ENCODE results near the gene PTPRG. TPM values are rescaled to one million over a fixed set of nuclear protein-coding genes. Genes with fewer than 3 reads are reported as not detected.

The PTPRG gene
- total and polyA plus RNA-seq, 2 experiments from 2014 or later: 24.4 to 131 TPM

DNA sequence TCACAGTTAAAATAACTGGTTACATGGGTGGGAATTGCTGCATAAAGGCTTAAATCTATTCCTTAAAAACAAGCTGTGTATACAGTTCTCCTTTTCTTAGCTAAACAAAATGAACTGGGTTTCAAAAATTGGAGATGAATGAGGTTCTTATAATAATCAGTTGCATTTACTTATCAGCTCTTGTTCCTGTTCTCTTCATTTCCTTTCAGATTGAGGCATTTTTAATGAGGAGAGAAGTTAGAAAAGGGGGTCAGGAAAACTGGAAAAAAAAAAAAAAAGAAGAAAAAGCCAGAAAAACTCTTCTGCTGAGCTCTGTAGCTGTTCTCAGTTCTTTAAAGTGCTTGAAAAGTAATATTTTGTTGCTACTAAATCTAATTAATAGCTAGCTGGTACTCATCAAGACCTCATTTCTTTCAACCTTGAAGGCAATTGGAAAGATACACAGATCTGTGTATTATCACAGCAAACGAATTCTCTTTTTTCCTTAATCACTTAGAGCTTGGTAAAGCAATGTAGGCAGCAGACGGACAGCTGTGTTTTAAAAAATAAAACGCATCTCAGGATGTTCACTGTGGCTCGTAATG is 32.2 kb downstream of the PTPRG start (continued):
- TF ChIP-seq, protein P1, sequence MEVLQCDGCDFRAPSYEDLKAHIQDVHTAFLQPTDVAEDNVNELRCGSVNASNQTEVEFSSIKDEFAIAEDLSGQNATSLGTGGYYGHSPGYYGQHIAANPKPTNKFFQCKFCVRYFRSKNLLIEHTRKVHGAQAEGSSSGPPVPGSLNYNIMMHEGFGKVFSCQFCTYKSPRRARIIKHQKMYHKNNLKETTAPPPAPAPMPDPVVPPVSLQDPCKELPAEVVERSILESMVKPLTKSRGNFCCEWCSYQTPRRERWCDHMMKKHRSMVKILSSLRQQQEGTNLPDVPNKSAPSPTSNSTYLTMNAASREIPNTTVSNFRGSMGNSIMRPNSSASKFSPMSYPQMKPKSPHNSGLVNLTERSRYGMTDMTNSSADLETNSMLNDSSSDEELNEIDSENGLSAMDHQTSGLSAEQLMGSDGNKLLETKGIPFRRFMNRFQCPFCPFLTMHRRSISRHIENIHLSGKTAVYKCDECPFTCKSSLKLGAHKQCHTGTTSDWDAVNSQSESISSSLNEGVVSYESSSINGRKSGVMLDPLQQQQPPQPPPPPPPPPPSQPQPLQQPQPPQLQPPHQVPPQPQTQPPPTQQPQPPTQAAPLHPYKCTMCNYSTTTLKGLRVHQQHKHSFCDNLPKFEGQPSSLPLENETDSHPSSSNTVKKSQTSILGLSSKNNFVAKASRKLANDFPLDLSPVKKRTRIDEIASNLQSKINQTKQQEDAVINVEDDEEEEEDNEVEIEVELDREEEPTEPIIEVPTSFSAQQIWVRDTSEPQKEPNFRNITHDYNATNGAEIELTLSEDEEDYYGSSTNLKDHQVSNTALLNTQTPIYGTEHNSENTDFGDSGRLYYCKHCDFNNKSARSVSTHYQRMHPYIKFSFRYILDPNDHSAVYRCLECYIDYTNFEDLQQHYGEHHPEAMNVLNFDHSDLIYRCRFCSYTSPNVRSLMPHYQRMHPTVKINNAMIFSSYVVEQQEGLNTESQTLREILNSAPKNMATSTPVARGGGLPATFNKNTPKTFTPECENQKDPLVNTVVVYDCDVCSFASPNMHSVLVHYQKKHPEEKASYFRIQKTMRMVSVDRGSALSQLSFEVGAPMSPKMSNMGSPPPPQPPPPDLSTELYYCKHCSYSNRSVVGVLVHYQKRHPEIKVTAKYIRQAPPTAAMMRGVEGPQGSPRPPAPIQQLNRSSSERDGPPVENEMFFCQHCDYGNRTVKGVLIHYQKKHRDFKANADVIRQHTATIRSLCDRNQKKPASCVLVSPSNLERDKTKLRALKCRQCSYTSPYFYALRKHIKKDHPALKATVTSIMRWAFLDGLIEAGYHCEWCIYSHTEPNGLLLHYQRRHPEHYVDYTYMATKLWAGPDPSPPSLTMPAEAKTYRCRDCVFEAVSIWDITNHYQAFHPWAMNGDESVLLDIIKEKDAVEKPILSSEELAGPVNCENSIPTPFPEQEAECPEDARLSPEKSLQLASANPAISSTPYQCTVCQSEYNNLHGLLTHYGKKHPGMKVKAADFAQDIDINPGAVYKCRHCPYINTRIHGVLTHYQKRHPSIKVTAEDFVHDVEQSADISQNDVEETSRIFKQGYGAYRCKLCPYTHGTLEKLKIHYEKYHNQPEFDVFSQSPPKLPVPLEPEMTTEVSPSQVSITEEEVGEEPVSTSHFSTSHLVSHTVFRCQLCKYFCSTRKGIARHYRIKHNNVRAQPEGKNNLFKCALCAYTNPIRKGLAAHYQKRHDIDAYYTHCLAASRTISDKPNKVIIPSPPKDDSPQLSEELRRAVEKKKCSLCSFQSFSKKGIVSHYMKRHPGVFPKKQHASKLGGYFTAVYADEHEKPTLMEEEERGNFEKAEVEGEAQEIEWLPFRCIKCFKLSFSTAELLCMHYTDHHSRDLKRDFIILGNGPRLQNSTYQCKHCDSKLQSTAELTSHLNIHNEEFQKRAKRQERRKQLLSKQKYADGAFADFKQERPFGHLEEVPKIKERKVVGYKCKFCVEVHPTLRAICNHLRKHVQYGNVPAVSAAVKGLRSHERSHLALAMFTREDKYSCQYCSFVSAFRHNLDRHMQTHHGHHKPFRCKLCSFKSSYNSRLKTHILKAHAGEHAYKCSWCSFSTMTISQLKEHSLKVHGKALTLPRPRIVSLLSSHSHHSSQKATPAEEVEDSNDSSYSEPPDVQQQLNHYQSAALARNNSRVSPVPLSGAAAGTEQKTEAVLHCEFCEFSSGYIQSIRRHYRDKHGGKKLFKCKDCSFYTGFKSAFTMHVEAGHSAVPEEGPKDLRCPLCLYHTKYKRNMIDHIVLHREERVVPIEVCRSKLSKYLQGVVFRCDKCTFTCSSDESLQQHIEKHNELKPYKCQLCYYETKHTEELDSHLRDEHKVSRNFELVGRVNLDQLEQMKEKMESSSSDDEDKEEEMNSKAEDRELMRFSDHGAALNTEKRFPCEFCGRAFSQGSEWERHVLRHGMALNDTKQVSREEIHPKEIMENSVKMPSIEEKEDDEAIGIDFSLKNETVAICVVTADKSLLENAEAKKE (CRISPR knock-in tag; IDR thresholded peaks at IDR 0.05): no peak
- TF ChIP-seq NANOG (IDR thresholded peaks at IDR 0.05; ENCODE audit: borderline replicate concordance): no peak

DNA sequence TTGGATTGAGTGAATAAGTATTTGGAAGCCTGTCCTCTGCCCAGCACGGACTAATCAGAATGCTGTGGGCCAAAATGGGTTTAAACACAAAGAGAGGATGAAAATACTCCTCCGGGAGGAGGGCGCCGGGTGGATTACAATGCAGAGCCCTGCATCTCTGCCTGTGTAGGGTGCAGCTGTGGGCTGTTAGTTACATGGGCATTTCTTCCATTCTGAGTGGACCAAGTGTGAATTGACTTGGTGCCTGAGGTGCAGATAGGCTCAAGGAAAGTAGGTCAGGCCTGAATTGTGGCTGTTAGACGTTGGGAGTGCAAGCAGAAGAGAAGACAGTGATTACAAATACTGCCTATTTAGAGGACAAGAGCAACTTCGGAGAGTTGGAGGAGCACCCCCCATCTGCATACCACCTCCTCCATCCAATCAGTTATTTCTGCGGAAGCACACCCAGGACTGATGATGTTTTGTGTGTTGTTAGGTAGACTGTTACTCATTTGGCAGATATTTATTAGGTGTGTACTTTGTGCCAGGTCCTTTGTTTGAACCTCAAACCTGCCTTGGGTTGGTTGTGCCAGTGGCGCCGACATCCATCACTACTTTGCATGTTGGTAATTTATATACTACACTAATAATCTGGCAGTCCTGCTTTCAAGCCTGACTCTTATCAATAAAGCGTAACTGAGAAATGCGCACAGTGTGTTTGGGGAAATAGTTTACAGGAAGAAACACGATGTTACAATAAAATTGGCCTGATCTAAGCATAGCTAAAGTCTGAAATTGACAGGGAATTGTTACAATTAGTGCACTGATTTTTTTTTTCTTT is 33.0 kb downstream of the PTPRG start:
- Histone ChIP-seq H3K9me2 (ENCODE audit: insufficient read depth) (no peaks in the 10 kb centered on the region), H3K4me1 (ENCODE audit: insufficient read depth) (peaks cover 63% of the 10 kb centered on the region), H3F3A (replicated peaks; ENCODE audit: low read depth) (0 out of 2 replicates have a peak, but pooled peaks cover 3% of the 10 kb centered on the region), H3K36me3 (ENCODE audit: insufficient read depth) (no peaks in the 10 kb centered on the region), H3K27me3 (ENCODE audit: insufficient read depth) (no peaks in the 10 kb centered on the region), H3K4me2 (peak overlapping the region; percentile 13; the same call in 1 of the 2 replicates), H3K79me2 (replicated peaks; ENCODE audit: insufficient read depth) (peaks cover 100% of the 10 kb centered on the region), H3K4me3 (no peak overlapping the region), H2AFZ (no peak overlapping the region), H4K20me1 (replicated peaks; ENCODE audit: insufficient read depth) (peaks cover 64% of the 10 kb centered on the region), H3K27ac (ENCODE audit: low read depth) (no peak overlapping the region)
- Mint-ChIP-seq H3K4me1 (peaks cover 69% of the 10 kb centered on the region), H3K27me3 (ENCODE audit: insufficient read depth, low read depth, poor library complexity) (peaks cover 9% of the 10 kb centered on the region), H3K9me3 (no peaks in the 10 kb centered on the region), H3K27ac (peak overlapping the region; percentile 30; the same call in 1 of the 2 replicates), H3K36me3 (ENCODE audit: low read depth) (peaks cover 16% of the 10 kb centered on the region), H3K4me3 (no peak overlapping the region)
- ATAC-seq (peak; percentile 59), DNase-seq (ENCODE audit: low spot score) (no peak)
- TF ChIP-seq, protein P1 (CRISPR knock-in tag; IDR thresholded peaks at IDR 0.05): no peak
- TF ChIP-seq NANOG (IDR thresholded peaks at IDR 0.05; ENCODE audit: borderline replicate concordance) (no peak), EZH2 (IDR thresholded peaks at IDR 0.05; ENCODE audit: low read depth, unreplicated experiment) (no peak), ZNF331 (CRISPR knock-in tag; IDR thresholded peaks at IDR 0.05; ENCODE audit: low read depth) (no peak), STAT1 (IDR thresholded peaks at IDR 0.05; ENCODE audit: unreplicated experiment) (no peak), ZNF114 (CRISPR knock-in tag; IDR thresholded peaks at IDR 0.05) (no peak)

All from GM23338 (cell line).